GM03348 (cell line): ENCODE measurements around the gene SKIDA1.

Experiments used
- DNase-seq: peaks from one replicate; pipeline ENCODE4 v3.0.0; 2012; ENCODE audit warnings: low spot score

SKIDA1 gene

GRCh38 chr10:21501731-21502347 lies 23.6 kb downstream of the SKIDA1 start:
- DNase-seq, result no peak

- DNase-seq, result no peak
Measured at GRCh38 chr10:21501091-21501490, 24.4 kb downstream of the SKIDA1 start.

- DNase-seq, result no peak
Measured at GRCh38 chr10:21500578-21500910, 24.9 kb downstream of the SKIDA1 start.

GRCh38 chr10:21499701-21500577 lies 25.5 kb downstream of the SKIDA1 start:
- no peak for DNase-seq

GRCh38 chr10:21498986-21499385 lies 26.5 kb downstream of the SKIDA1 start:
- no peak for DNase-seq

GRCh38 chr10:21498377-21498776 lies 27.1 kb downstream of the SKIDA1 start:
- DNase-seq, result no peak

- peak; percentile 92 for DNase-seq
Measured at GRCh38 chr10:21497177-21497807, 28.2 kb downstream of the SKIDA1 start.

- DNase-seq, result peak; percentile 69
Measured at GRCh38 chr10:21496343-21497176, 28.9 kb downstream of the SKIDA1 start.

- peak; percentile 97 for DNase-seq
Measured at GRCh38 chr10:21495752-21496342, 29.6 kb downstream of the SKIDA1 start.

- DNase-seq, result no peak
Measured at GRCh38 chr10:21495002-21495751, 30.3 kb downstream of the SKIDA1 start.

GRCh38 chr10:21494191-21495001 lies 31.1 kb downstream of the SKIDA1 start:
- peak; percentile 64 for DNase-seq

GRCh38 chr10:21493784-21494183 lies 31.7 kb downstream of the SKIDA1 start:
- DNase-seq, result no peak

GRCh38 chr10:21492421-21492820 lies 33.1 kb downstream of the SKIDA1 start:
- no peak for DNase-seq

- no peak for DNase-seq
Measured at GRCh38 chr10:21490711-21491105, 34.8 kb downstream of the SKIDA1 start.

GRCh38 chr10:21490028-21490710 lies 35.3 kb downstream of the SKIDA1 start:
- DNase-seq, result no peak

- DNase-seq, result no peak
Measured at GRCh38 chr10:21488957-21489446, 36.5 kb downstream of the SKIDA1 start.

- no peak for DNase-seq
Measured at GRCh38 chr10:21488246-21488956, 37.1 kb downstream of the SKIDA1 start.

GRCh38 chr10:21487416-21488180 lies 37.9 kb downstream of the SKIDA1 start:
- DNase-seq, result no peak
